Measurements from ENCODE around the gene RRP1. TPM values are rescaled to one million over a fixed set of nuclear protein-coding genes. Genes with fewer than 3 reads are reported as not detected.

RRP1 gene
- total and polyA plus RNA-seq, 7 experiments from 2014 or later = 10.1 to 33.1 (median 24.7) TPM

DNA sequence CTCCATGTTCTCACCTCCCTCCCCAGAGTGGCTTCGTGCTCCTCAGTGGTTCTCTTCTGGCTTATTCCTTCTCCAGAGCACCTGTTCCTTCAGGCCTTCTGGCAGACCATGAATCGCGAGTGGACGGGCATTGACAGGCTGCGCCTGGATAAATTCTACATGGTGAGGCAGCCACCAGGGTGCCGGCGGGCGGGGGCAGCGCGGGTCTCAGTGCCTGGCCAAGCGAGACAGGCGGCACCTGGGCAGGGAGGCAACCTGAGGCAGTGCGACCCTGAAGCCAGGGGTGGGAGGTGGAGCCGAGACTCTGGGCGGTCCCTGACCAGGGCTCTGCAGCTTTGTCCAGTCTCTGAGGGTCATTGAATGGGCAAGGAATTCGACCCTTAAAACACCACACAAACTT lies 3.9 kb downstream of the RRP1 start:
- H3K36me3 Mint-ChIP-seq = peaks cover 0 to 35% (median 9%) of the 10 kb centered on the region in 5 donors

DNA sequence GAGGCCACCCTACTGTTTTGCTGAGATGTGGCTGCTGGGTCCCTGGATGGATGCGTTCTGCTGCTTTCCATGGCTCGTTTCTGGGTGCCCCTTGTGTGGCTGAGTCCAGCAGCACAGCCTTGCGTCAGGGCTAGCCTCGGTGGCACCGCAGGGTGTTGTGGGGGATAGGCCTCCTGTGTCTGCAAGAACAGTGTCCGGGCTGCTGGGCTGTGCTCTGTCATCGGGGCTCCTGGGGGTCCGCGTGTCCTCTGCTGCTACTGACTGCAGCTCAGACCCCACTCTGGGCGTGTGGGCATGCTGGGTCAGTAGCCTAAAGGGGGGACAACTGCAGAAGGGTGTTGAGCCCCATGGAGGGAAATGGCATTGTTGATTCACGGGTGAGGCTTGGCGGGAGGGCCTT lies 4.9 kb downstream of the RRP1 start:
- Histone ChIP-seq H3K27ac (ENCODE audit: low read depth, low read length) (no peak overlapping the region), H3K4me1 (ENCODE audit: control insufficient read depth in 2 of 2, insufficient read depth in 2 of 2, low read length in 2 of 2) (peaks cover 5 to 10% of the 10 kb centered on the region in 2 donors), H3K9me3 (ENCODE audit: control insufficient read depth in 2 of 3, low read length in 3 of 3) (no peaks in the 10 kb centered on the region), H3K4me3 (ENCODE audit: low read length) (no peak overlapping the region), H3K27me3 (ENCODE audit: control insufficient read depth in 2 of 2, insufficient read depth in 2 of 2, low read length in 2 of 2) (no peaks in the 10 kb centered on the region), H3K36me3 (ENCODE audit: control insufficient read depth in 2 of 3, insufficient read depth in 3 of 3, low read length in 3 of 3) (peaks cover 6 to 78% (median 20%) of the 10 kb centered on the region in 3 experiments)
- intact Hi-C loops (cut with micrococcal nuclease) = no loop called here
- no peak for DNase-seq
- H3K36me3 Mint-ChIP-seq = peaks cover 0 to 43% (median 9%) of the 10 kb centered on the region in 5 donors
- ATAC-seq = no peak
- CTCF ChIA-PET = no interaction called here
- no peaks in the 10 kb centered on the region for H3K27me3 Mint-ChIP-seq
- no peak overlapping the region for H3K4me3 Mint-ChIP-seq
- peaks cover 0 to 1% (median 0%) of the 10 kb centered on the region in 11 donors for H3K9me3 Mint-ChIP-seq
- H3K4me1 Mint-ChIP-seq = peaks cover 7 to 31% (median 18%) of the 10 kb centered on the region in 7 donors
- POLR2A ChIA-PET = interaction anchor here (0.7 kb wide), 1 partner anchor 144 kb away, joined by 3 read pairs; no protein-coding TSS in a partner anchor
- no peak overlapping the region for H3K27ac Mint-ChIP-seq

More for the DNA sequence above, 3.9 kb downstream of the RRP1 start:
- Histone ChIP-seq H3K27me3 (ENCODE audit: control insufficient read depth in 2 of 2, insufficient read depth in 2 of 2, low read length in 2 of 2) (no peaks in the 10 kb centered on the region), H3K36me3 (ENCODE audit: control insufficient read depth in 2 of 3, insufficient read depth in 3 of 3, low read length in 3 of 3) (peaks cover 6 to 67% (median 15%) of the 10 kb centered on the region in 3 experiments), H3K4me1 (ENCODE audit: control insufficient read depth in 2 of 2, insufficient read depth in 2 of 2, low read length in 2 of 2) (peaks cover 5 to 10% of the 10 kb centered on the region in 2 donors), H3K27ac (ENCODE audit: low read depth, low read length) (no peak overlapping the region), H3K9me3 (ENCODE audit: control insufficient read depth in 2 of 3, low read length in 3 of 3) (no peaks in the 10 kb centered on the region), H3K4me3 (ENCODE audit: low read length) (no peak overlapping the region)
- Mint-ChIP-seq H3K4me3 (no peak overlapping the region), H3K27me3 (no peaks in the 10 kb centered on the region), H3K4me1 (peaks cover 7 to 33% (median 18%) of the 10 kb centered on the region in 7 donors), H3K27ac (no peak overlapping the region), H3K9me3 (peaks cover 0 to 1% (median 0%) of the 10 kb centered on the region in 11 donors)
- ATAC-seq = no peak
- intact Hi-C loops (cut with micrococcal nuclease) = no loop called here
- ChIA-PET POLR2A (no interaction called here), CTCF (no interaction called here)
- DNase-seq = no peak

DNA sequence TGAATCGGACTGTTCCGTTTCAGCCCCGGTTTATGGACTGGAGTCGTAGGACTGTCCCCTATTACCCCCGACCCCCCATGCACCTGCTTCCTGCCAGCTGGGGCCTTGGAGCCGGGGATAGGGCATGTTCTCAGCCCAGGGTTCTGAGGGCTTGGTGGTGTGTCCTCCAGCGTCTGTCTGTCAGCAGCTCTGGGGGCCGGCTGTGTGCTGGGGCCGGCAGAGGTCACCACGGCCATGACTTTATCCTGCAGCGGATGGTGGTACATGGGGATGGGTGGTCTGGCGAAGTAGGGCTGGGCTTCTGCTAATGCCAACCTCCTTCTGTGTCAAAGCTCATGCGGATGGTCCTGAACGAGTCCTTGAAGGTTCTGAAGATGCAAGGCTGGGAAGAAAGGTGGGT lies 5.5 kb downstream of the RRP1 start:
- Mint-ChIP-seq H3K27me3 (no peaks in the 10 kb centered on the region), H3K9me3 (peaks cover 0 to 1% (median 0%) of the 10 kb centered on the region in 11 donors), H3K4me3 (no peak overlapping the region), H3K36me3 (peaks cover 0 to 43% (median 9%) of the 10 kb centered on the region in 5 donors), H3K27ac (no peak overlapping the region), H3K4me1 (peaks cover 7 to 30% (median 18%) of the 10 kb centered on the region in 7 donors)
- ATAC-seq (no peak), DNase-seq (no peak)
- intact Hi-C loops (cut with micrococcal nuclease) = no loop called here
- Histone ChIP-seq H3K27ac (ENCODE audit: low read depth, low read length) (no peak overlapping the region), H3K4me3 (ENCODE audit: low read length) (no peak overlapping the region), H3K27me3 (ENCODE audit: control insufficient read depth in 2 of 2, insufficient read depth in 2 of 2, low read length in 2 of 2) (no peaks in the 10 kb centered on the region), H3K9me3 (ENCODE audit: control insufficient read depth in 2 of 3, low read length in 3 of 3) (no peaks in the 10 kb centered on the region), H3K4me1 (ENCODE audit: control insufficient read depth in 2 of 2, insufficient read depth in 2 of 2, low read length in 2 of 2) (peaks cover 5 to 10% of the 10 kb centered on the region in 2 donors), H3K36me3 (ENCODE audit: control insufficient read depth in 2 of 3, insufficient read depth in 3 of 3, low read length in 3 of 3) (peaks cover 6 to 83% (median 20%) of the 10 kb centered on the region in 3 experiments)
- CTCF ChIA-PET = no interaction called here
- POLR2A ChIA-PET = interaction anchor here (0.7 kb wide), 1 partner anchor 144 kb away, joined by 3 read pairs; no protein-coding TSS in a partner anchor

DNA sequence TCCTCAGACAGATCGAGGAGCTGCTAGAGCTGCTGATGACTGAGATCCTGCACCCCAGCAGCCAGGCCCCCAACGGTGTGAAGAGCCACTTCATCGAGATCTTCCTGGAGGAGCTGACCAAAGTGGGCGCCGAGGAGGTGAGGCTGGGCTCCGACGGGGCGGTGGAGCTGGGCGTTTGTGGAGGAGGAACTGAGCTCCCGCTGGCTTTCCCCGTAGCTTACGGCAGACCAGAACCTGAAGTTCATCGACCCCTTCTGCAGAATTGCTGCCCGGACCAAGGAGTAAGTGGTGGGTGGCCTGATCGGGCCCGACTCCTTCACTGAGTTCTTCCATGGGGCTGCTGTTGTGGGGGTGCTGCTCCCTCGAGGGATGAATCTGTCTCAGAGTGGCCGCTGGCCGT lies 8.0 kb downstream of the RRP1 start:
- H3K27ac Mint-ChIP-seq = no peak overlapping the region
- ChIA-PET CTCF (no interaction called here), POLR2A (interaction anchor here (0.7 kb wide), 1 partner anchor 146 kb away, joined by 4 read pairs; no protein-coding TSS in a partner anchor)
- no peak overlapping the region for H3K4me3 Mint-ChIP-seq
- no peaks in the 10 kb centered on the region for H3K9me3 Mint-ChIP-seq
- ATAC-seq = no peak
- Histone ChIP-seq H3K36me3 (ENCODE audit: control insufficient read depth in 2 of 3, insufficient read depth in 3 of 3, low read length in 3 of 3) (peaks cover 0 to 100% (median 20%) of the 10 kb centered on the region in 3 experiments), H3K27ac (ENCODE audit: low read depth, low read length) (no peak overlapping the region), H3K4me3 (ENCODE audit: low read length) (no peak overlapping the region), H3K27me3 (ENCODE audit: control insufficient read depth in 2 of 2, insufficient read depth in 2 of 2, low read length in 2 of 2) (no peaks in the 10 kb centered on the region), H3K9me3 (ENCODE audit: control insufficient read depth in 2 of 3, low read length in 3 of 3) (no peaks in the 10 kb centered on the region), H3K4me1 (ENCODE audit: control insufficient read depth in 2 of 2, insufficient read depth in 2 of 2, low read length in 2 of 2) (no peaks in the 10 kb centered on the region)
- intact Hi-C loops (cut with micrococcal nuclease) = no loop called here
- no peaks in the 10 kb centered on the region for H3K27me3 Mint-ChIP-seq
- DNase-seq = no peak
- peaks cover 0 to 55% (median 9%) of the 10 kb centered on the region in 5 donors for H3K36me3 Mint-ChIP-seq
- peaks cover 0 to 6% (median 2%) of the 10 kb centered on the region in 7 donors for H3K4me1 Mint-ChIP-seq

DNA sequence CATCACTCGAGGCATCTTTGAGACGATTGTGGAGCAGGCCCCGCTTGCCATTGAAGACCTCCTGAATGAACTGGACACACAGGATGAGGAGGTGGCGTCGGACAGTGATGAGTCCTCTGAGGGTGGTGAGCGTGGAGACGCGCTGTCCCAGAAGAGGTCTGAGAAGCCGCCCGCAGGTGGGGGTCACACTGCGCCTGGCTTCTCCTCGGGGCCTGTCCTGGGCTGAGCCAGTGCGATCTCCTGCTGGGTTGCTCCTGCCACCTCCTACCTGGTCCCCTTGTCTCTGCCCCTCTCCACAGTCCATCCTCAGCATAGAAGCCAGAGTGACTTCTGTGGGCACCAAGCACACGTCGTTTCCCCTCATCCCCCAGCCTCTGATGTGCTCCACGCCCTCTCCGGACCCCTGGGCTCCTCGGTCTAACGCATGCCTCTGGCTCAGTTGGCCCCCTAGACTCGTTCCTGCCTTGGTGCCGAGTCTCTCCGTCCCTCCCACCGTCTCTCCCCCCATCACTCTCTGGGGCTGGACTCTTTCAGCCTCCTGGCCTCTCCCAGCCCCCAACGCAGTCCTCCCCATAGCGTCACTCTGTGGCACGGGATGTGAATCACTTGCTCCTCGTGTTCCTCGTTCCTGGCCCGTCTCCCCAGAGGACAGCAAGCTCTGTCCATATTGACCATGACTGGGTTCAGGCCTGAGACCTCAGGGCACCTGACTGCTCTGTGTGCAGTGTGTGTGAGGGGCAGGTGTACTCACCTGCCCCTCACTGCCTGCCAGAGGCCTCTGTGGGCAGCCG lies 8.7 kb downstream of the RRP1 start:
- intact Hi-C loops (cut with micrococcal nuclease) = no loop called here
- H3K9me3 Mint-ChIP-seq = no peaks in the 10 kb centered on the region

DNA sequence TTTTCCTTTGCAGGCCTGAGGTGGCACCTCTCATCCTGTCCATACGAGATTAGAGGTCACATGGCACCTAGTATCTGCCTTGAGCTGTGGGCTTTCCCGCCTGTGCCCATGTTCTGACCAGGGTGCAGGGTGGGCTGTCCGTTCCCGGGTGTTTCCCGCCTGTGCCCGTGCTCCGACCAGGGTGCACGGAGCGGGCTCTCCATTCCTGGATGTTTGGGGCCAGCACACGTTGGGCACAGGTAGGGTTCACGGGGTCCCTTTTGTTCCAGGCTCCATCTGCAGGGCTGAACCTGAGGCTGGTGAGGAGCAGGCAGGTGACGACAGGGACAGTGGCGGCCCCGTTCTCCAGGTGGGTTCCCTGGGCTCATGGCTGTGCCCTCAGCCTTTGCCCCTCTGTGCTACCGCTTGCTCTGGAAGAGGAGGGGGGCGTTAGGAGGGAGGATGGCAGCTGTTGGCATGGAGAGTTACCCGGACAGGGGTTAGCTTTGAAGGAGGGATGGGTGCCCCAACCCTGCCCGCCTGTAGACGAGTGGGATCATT lies 10.0 kb downstream of the RRP1 start:
- H3K27ac Mint-ChIP-seq = no peak overlapping the region
- intact Hi-C loops (cut with micrococcal nuclease) = no loop called here
- H3K36me3 ChIP-seq (ENCODE audit: control insufficient read depth in 2 of 3, insufficient read depth in 3 of 3, low read length in 3 of 3) = peaks cover 0 to 100% (median 20%) of the 10 kb centered on the region in 3 experiments
- H3K4me3 Mint-ChIP-seq = no peak overlapping the region
- no peaks in the 10 kb centered on the region for H3K4me1 ChIP-seq (ENCODE audit: control insufficient read depth in 2 of 2, insufficient read depth in 2 of 2, low read length in 2 of 2)
- no peaks in the 10 kb centered on the region for H3K9me3 ChIP-seq (ENCODE audit: control insufficient read depth in 2 of 3, low read length in 3 of 3)
- H3K4me3 ChIP-seq (ENCODE audit: low read length) = no peak overlapping the region
- no peaks in the 10 kb centered on the region for H3K27me3 Mint-ChIP-seq
- POLR2A ChIA-PET = no interaction called here
- H3K27ac ChIP-seq (ENCODE audit: low read depth, low read length) = no peak overlapping the region
- no peaks in the 10 kb centered on the region for H3K27me3 ChIP-seq (ENCODE audit: control insufficient read depth in 2 of 2, insufficient read depth in 2 of 2, low read length in 2 of 2)
- H3K36me3 Mint-ChIP-seq = peaks cover 0 to 55% (median 4%) of the 10 kb centered on the region in 5 donors
- H3K4me1 Mint-ChIP-seq = peaks cover 0 to 9% (median 0%) of the 10 kb centered on the region in 7 donors
- no peaks in the 10 kb centered on the region for H3K9me3 Mint-ChIP-seq
- DNase-seq (no peak), ATAC-seq (no peak)
- CTCF ChIA-PET = no interaction called here

More for the DNA sequence above, 8.7 kb downstream of the RRP1 start:
- Histone ChIP-seq H3K4me3 (ENCODE audit: low read length) (no peak overlapping the region), H3K9me3 (ENCODE audit: control insufficient read depth in 2 of 3, low read length in 3 of 3) (no peaks in the 10 kb centered on the region), H3K36me3 (ENCODE audit: control insufficient read depth in 2 of 3, insufficient read depth in 3 of 3, low read length in 3 of 3) (peaks cover 0 to 100% (median 20%) of the 10 kb centered on the region in 3 experiments), H3K4me1 (ENCODE audit: control insufficient read depth in 2 of 2, insufficient read depth in 2 of 2, low read length in 2 of 2) (no peaks in the 10 kb centered on the region), H3K27me3 (ENCODE audit: control insufficient read depth in 2 of 2, insufficient read depth in 2 of 2, low read length in 2 of 2) (no peaks in the 10 kb centered on the region), H3K27ac (ENCODE audit: low read depth, low read length) (no peak overlapping the region)
- Mint-ChIP-seq H3K27me3 (no peaks in the 10 kb centered on the region), H3K4me3 (no peak overlapping the region), H3K27ac (no peak overlapping the region), H3K4me1 (peaks cover 0 to 6% (median 0%) of the 10 kb centered on the region in 7 donors), H3K36me3 (peaks cover 0 to 55% (median 4%) of the 10 kb centered on the region in 5 donors)
- ChIA-PET CTCF (no interaction called here), POLR2A (interaction anchor here (0.7 kb wide), 1 partner anchor 145 kb away, joined by 4 read pairs; no protein-coding TSS in a partner anchor)
- DNase-seq (no peak), ATAC-seq (no peak)
